MV-4-11 (cell line): ENCODE results near the gene FNDC3B.

Experiments
- DNase-seq: peaks from one replicate; lab custom pipeline; 2025; lab: John Stamatoyannopoulos, UW

FNDC3B gene

DNA sequence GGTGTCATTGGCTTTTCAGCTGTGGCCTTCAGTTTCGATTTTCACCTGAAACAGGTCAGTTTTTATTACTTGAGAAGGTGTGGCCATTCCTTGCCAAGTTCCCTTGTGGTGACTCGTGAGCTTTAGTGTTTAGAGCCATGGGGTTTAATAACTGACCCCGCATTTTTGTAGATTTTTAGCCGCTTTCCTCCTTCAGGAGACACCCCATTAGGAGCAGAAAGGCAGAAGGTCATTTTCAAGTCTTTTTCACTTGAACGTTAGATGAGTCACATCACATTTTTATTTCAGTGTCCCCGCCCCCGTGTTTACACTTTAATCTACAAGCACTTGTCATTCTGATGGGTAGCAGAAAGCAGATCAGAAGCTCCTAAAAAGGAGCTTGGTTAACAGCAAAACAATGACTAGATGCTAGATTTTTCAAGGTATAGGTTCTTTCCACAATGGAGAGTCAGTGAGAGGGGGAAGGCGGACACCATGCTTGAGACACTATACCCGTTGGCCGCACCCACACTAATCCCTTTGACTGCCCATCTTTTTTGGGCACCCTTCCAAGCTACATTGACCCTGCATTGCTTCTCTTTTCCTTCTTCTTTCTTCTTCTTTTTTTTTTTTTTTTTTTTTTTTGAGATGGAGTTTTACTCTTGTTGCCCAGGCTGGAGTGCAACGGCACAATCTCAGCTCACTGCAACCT, 276.2 kb downstream of the FNDC3B start:
- peak; percentile 64 for DNase-seq

- no peak for DNase-seq
Measured at GRCh38 chr3:172316758-172317157, 277.4 kb downstream of the FNDC3B start.

- DNase-seq = no peak
Measured at GRCh38 chr3:172317481-172317880, 278.1 kb downstream of the FNDC3B start.

GRCh38 chr3:172317984-172318383, 278.6 kb downstream of the FNDC3B start:
- peak; percentile 82 for DNase-seq

GRCh38 chr3:172319595-172319994, 280.2 kb downstream of the FNDC3B start:
- DNase-seq = no peak

DNA sequence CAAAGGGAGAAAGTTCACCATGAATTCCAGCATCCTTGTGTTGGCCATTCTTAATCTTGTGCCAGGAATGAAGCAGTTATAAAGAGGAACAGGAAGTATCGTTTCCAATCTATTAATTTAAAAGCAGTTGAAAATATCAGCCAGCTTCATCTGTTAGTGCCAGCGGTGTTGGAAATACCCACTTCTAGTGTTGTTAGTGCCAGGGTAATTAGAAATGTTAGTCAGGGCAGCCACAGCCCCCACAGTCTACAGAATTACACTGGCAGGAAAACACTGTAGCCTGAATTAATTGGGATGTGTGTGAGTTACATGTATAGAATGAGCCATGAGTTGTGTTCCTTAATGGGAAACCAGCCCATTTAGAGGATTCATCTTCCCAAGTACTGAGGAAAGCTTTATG, 281.1 kb downstream of the FNDC3B start:
- DNase-seq = no peak

- peak; percentile 33 for DNase-seq
Measured at GRCh38 chr3:172321035-172321434, 281.7 kb downstream of the FNDC3B start.

GRCh38 chr3:172323894-172324610, 284.7 kb downstream of the FNDC3B start:
- no peak for DNase-seq

DNA sequence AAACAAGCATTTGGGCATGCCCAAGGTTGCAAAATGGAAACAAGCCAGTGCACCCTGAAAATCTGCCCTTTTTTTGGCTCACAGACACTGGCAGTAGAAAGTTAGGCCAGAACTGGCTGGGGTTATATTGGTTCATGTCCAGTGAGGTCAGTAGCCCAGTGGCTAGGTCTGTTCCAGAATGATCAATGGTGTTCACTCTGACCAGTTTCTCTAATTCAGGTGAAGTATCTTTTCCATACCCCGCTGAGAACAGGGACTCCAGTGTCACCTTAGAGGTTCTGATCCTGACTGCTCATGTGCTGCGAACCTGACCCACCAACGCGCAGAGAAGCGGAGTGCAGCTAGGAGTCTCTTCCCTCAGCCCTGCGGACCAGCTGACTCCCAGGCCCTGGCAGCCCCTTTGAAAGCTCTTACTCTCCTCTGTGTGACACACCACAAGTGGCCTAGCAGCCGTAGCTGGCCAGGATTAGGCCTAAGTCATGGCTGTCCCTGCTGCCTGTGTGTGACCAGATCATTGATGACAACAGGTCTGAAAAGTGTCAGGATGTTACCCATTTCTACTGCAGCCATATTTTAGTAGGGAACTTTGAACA, 285.3 kb downstream of the FNDC3B start:
- DNase-seq = no peak

- no peak for DNase-seq
Measured at GRCh38 chr3:172325461-172325860, 286.1 kb downstream of the FNDC3B start.

DNA sequence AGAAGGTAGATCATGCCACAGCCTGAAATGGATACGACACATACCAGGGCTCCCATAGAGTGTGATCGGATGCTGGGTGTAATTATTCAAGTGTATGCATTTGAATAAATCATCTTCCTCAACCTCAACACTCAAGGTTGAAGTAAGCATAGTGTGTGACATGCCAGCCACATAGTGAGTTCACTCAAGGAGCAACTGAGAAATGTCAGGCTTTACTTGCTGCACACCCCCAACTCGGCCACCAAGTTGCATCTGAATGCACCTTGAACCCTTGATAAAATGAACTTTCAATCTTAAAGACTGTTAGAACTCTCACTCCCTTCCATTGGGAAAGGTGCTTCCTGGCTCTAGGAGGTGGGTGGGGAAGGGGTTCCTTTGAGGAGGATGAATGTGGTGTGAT, 287.6 kb downstream of the FNDC3B start:
- DNase-seq = no peak

DNA sequence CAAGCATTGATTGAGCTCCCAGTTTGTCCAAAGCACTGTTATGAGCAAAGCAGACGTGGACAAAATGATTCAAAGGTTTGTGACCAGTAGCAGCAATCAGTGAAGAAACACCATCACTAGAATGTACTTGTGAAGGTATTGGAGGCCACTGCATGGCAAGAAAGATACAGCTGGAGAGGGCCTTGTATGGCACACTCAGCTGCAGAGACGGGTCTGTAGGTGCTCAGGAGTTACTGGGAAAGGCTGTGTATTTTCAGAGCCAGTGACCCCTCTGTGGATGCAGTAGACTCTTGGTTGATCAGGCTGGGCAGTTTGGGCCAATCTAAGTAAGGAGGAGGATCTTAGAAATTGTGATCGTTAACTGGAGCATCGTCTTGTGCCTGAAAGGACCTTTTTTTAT, 288.9 kb downstream of the FNDC3B start:
- no peak for DNase-seq

- DNase-seq = no peak
Measured at GRCh38 chr3:172329070-172329469, 289.7 kb downstream of the FNDC3B start.

DNA sequence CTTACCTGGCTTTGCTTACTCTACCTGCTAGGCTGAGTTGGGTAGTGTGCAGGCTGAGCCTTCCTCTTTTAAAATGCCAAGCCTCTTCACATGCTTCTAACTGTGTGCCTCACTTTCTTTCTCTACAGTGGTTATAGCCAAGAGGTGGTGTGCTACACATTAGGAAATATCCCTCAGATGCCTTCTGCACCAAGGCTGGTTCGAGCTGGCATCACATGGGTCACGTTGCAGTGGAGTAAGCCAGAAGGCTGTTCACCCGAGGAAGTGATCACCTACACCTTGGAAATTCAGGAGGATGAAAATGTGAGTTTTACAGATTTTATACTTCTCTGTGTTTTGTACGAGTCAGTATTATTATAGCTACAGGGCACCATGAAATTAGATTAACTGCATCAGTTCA, 291.0 kb downstream of the FNDC3B start:
- DNase-seq = no peak

GRCh38 chr3:172332256-172333041, 293.1 kb downstream of the FNDC3B start:
- DNase-seq = peak; percentile 31

- no peak for DNase-seq
Measured at GRCh38 chr3:172333042-172333377, 293.6 kb downstream of the FNDC3B start.

DNA sequence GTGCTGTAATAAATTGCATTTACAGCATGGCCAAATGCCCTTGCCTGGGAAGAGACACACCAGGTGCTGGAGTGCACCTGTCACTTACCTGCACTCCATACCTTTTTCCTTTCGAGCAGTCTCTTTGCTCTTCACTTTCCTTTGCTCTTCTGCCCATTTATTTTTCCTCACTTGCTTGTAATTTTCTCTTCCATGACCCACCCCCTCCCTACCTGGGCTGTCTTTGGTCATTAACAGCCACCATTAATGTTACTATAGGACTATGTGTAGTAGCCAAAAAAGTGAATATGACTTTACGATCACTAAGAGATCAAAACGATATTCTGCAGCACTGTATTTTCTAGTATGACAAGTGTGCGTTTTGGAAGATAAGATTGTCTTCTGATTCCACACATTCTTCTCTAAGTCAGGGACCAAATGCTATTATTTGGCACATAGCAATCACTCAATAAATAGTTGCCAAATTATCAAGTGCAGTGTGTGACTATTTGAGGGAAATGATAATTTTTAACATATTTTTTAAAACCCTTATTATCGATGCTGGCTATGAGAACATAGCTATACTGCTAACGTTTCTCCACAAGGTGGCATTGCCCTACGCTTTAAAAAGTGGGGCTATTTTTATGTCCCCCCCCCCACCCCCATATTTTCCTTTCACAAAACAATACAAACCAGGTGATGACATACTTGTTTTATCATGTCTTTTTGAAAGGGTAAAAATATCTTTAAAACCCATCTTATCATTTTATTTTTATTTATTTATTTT, 294.5 kb downstream of the FNDC3B start:
- no peak for DNase-seq

DNA sequence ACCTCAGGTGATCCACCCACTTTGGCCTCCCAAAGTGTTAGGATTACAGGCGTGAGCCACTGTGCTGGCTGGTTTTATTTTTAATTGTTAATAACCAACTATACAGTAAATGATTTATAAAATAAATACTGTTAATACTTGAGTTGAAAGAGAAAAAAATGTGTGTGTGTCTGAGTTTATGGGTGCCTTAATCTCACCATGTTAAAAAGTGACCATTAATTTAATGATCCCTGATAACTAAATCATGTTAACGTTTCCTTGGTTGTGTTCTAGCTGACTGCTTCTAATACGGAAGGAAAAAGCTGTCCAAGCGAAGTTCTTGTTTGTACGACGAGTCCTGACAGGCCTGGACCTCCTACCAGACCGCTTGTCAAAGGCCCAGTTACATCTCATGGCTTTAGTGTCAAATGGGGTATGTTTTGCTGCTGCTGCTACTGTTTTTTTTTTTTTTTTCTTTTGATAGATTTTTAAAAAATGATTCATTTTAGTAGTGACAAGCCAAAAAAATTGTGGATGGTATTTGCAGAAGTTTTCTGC, 295.4 kb downstream of the FNDC3B start:
- DNase-seq = no peak

- no peak for DNase-seq
Measured at GRCh38 chr3:172339892-172340291, 300.5 kb downstream of the FNDC3B start.

GRCh38 chr3:172340583-172340982, 301.2 kb downstream of the FNDC3B start:
- DNase-seq = no peak

DNA sequence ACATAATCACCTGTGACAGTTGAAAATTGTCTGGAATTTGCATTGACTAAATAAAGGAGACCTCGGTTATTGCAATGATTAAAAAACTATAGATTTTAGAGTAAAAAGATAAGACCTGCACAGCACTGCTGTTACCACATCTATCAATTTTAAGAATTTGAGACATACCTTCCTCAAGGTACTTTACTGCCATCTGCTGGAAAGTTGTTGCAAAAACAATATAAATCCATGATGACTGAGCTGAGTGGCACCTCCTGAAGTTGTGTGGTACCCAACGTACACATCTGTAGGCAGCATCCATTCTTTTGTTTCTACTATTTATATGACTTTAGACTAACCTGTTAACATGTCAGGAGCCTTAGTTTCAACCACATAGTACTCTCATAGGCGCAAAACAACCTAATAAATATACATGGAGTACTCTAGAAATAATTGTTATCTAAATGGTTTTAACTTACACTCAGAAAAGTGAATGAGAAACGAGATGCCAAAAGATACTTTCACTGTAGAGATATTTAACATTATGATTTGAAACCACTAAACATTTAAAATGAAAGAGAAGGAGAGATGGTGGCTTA, 302.2 kb downstream of the FNDC3B start:
- peak; percentile 46 for DNase-seq
